Measurements from ENCODE around the gene FOXD4L6.
"Not testable (repeated sequence)": the region's sequence is repeated elsewhere in the genome, so short reads cannot be mapped to it uniquely, and the experiment has no call there.

- TF ChIP-seq CEBPB (IDR thresholded peaks at IDR 0.05; ENCODE audit: borderline replicate concordance in 1 of 2, low read depth in 2 of 2, low read length in 2 of 2); HSF1 (IDR thresholded peaks at IDR 0.05; ENCODE audit: low read depth, low read length): not testable (repeated sequence)
Measured at GRCh38 chr9:41079464-41079863, 49.0 kb downstream of the FOXD4L6 start.
